ENCODE results near the gene ZNF232.
"Not testable (repeated sequence)": the region's sequence is repeated elsewhere in the genome, so short reads cannot be mapped to it uniquely, and the experiment has no call there.

ZNF232 gene

GRCh38 chr17:5129770-5130169, 18.1 kb upstream of the ZNF232 start:
- DNase-seq, result not testable (repeated sequence)

- peak; percentile 5 for DNase-seq
Observed at GRCh38 chr17:5128905-5129535, 17.3 kb upstream of the ZNF232 start.

GRCh38 chr17:5128387-5128786, 16.7 kb upstream of the ZNF232 start:
- DNase-seq, result not testable (repeated sequence)

- DNase-seq, result no peak
Observed at GRCh38 chr17:5127910-5128309, 16.2 kb upstream of the ZNF232 start.

GRCh38 chr17:5126719-5127488, 15.2 kb upstream of the ZNF232 start:
- peak; percentile 14 for DNase-seq

- peak; percentile 14 for DNase-seq
Observed at GRCh38 chr17:5124896-5125295, 13.2 kb upstream of the ZNF232 start.

GRCh38 chr17:5124125-5124760, 12.6 kb upstream of the ZNF232 start:
- DNase-seq, result peak; percentile 8

- peak; percentile 15 for DNase-seq
Observed at GRCh38 chr17:5123343-5124124, 11.9 kb upstream of the ZNF232 start.

GRCh38 chr17:5122586-5123342, 11.1 kb upstream of the ZNF232 start:
- peak; percentile 22 for DNase-seq

- peak; percentile 18 for DNase-seq
Observed at GRCh38 chr17:5122056-5122455, 10.4 kb upstream of the ZNF232 start.

GRCh38 chr17:5121186-5121841, 9.6 kb upstream of the ZNF232 start:
- no peak for DNase-seq

- not testable (repeated sequence) for DNase-seq
Observed at GRCh38 chr17:5120436-5121185, 8.9 kb upstream of the ZNF232 start.

GRCh38 chr17:5120036-5120435, 8.4 kb upstream of the ZNF232 start:
- no peak for DNase-seq

- no peak for DNase-seq
Observed at GRCh38 chr17:5118219-5118618, 6.5 kb upstream of the ZNF232 start.

- peak; percentile 43 for DNase-seq
Observed at GRCh38 chr17:5115673-5116651, 4.3 kb upstream of the ZNF232 start, which contains the start of gene USP6. Gene USP6, plus strand, starts transcription at chr17:5116032. Its CDS starts 14,336 bp downstream, at chr17:5130368.

GRCh38 chr17:5110816-5111215, 862 bp downstream of the ZNF232 start:
- DNase-seq, result no peak

GRCh38 chr17:5100832-5101231, 10.8 kb downstream of the ZNF232 start:
- DNase-seq, result no peak

GRCh38 chr17:5099271-5099670, 12.4 kb downstream of the ZNF232 start:
- no peak for DNase-seq

- peak; percentile 47 for DNase-seq
Observed at GRCh38 chr17:5097101-5097834, 14.4 kb downstream of the ZNF232 start.

Data from stimulated activated CD8-positive, alpha-beta memory T cell treated with anti-CD3 and anti-CD28 coated beads, Interleukin-4, amount 100 ng/mL, for 48 hours (primary cell).